Peyer's patch (tissue), 4 donors: ENCODE results near the gene FUT7. TPM values are rescaled to one million over a fixed set of nuclear protein-coding genes. Genes with fewer than 3 reads are reported as not detected.
"Not testable (repeated sequence)": the region's sequence is repeated elsewhere in the genome, so short reads cannot be mapped to it uniquely, and the experiment has no call there.

ENCODE experiments used
- DNase-seq, 3 donors: peaks; one replicate each; pipeline ENCODE4 v3.0.0-alpha.2; 2017 to 2019
- H3K27ac ChIP-seq, 4 donors: fragments of 200-600 bp; sonication (generic); one replicate each; pipeline ENCODE4 v1.5.1; 2016 to 2019
- H3K27me3 ChIP-seq, 2 donors: fragments of 200-600 bp; sonication (generic); one replicate each; pipeline ENCODE4 v1.5.1; 2019
- H3K36me3 ChIP-seq, 3 donors: fragments of 200-600 bp; sonication (generic); one replicate each; pipeline ENCODE4 v1.5.1; 2016 to 2019
- H3K4me1 ChIP-seq, 4 donors: fragments of 200-600 bp; sonication (generic); one replicate each; pipeline ENCODE4 v1.5.1; 2016 to 2019
- H3K4me3 ChIP-seq, 4 donors: fragments of 200-600 bp; sonication (generic); 1 replicate in 3 of 4; 2 replicates in 1 of 4; pipeline ENCODE4 v1.5.1; 2016 to 2019; ENCODE audit warnings: mild to moderate bottlenecking in 1 of 4
- H3K9me3 ChIP-seq, 4 donors: fragments of 200-600 bp; sonication (generic); one replicate each; pipeline ENCODE4 v1.5.1; 2016 to 2019; ENCODE audit warnings: mild to moderate bottlenecking in 1 of 4
- POLR2A ChIP-seq, 2 donors: fragments of 450-650 bp; IDR thresholded peaks; one replicate each; pipeline ENCODE4 v1.5.1; 2017; ENCODE audit warnings: antibody characterized with exemption in 2 of 2, mild to moderate bottlenecking in 2 of 2, moderate library complexity in 2 of 2
- total RNA-seq, 4 donors: library from RNA; depleted of rRNA; stranded (reverse); fragments of >200 nt; gene quantifications; one replicate each; pipeline ENCODE4 v1.1.0, GENCODE V29; 2016
- TF ChIP-seq, protein P1 (sequence below), 6 experiments: fragments of 450-650 bp in 4 of 6; fragments of 200-600 bp in 2 of 6; sonication (generic) in 1 of 6; IDR thresholded peaks; one replicate each; pipeline ENCODE4 v1.5.1; 2017 to 2019; ENCODE audit warnings: antibody characterized with exemption in 6 of 6, mild to moderate bottlenecking in 3 of 6, moderate library complexity in 1 of 6

The FUT7 gene
- total RNA-seq, 4 donors from 2014 or later: not detected

- Histone ChIP-seq H3K4me3 (no peak overlapping the region), H3K36me3 (no peaks in the 10 kb centered on the region), H3K9me3 (no peaks in the 10 kb centered on the region), H3K27me3 (peaks cover 0 to 4% of the 10 kb centered on the region in 2 donors), H3K4me1 (peaks cover 0 to 21% (median 3%) of the 10 kb centered on the region in 4 donors), H3K27ac (no peak overlapping the region)
- TF ChIP-seq, protein P1, sequence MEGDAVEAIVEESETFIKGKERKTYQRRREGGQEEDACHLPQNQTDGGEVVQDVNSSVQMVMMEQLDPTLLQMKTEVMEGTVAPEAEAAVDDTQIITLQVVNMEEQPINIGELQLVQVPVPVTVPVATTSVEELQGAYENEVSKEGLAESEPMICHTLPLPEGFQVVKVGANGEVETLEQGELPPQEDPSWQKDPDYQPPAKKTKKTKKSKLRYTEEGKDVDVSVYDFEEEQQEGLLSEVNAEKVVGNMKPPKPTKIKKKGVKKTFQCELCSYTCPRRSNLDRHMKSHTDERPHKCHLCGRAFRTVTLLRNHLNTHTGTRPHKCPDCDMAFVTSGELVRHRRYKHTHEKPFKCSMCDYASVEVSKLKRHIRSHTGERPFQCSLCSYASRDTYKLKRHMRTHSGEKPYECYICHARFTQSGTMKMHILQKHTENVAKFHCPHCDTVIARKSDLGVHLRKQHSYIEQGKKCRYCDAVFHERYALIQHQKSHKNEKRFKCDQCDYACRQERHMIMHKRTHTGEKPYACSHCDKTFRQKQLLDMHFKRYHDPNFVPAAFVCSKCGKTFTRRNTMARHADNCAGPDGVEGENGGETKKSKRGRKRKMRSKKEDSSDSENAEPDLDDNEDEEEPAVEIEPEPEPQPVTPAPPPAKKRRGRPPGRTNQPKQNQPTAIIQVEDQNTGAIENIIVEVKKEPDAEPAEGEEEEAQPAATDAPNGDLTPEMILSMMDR (IDR thresholded peaks at IDR 0.05): peak; percentile 79 to 97 (median 96)
- no peak for TF ChIP-seq POLR2A (IDR thresholded peaks at IDR 0.05)
- DNase-seq: peak; percentile 28 to 85 (median 83)
Observed at GRCh38 chr9:137064027-137064879, 32.4 kb upstream of the FUT7 start.

DNA sequence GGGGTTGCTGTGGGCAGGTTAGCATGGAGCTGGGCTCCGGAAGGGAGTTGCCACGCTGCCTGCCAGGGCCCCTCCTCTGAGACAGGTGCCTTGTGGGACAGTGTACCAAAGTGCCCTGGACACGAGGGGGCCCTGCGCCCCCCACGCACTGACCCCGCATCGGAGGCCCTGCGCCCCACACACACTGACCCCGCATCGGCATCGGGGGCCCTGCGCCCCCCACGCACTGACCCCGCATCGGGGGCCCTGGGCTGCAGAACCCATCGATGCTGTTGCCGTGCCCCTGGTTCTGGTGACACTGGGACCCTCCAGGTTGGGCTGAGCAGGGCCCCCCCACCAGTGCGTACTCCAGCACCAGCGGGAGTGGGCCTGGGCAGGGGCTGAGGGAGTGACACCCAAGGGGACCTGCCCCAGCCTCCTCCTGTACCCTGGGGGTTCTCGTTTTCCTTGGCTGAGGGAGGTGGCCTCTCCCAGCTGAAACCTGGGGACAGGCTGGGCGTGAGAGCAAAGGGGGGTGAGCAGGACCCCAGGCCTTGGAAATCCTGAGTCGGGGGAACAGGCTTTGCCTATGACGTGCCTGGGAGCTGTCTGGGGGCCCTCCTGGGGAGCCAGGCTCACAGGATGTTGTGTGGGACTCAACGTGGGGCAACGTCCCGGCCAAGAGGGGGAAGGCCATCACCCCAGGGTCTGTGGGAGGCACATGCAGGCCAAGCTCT is 31.6 kb upstream of the FUT7 start:
- TF ChIP-seq, protein P1 (IDR thresholded peaks at IDR 0.05): no peak
- TF ChIP-seq POLR2A (IDR thresholded peaks at IDR 0.05): no peak
- no peak for DNase-seq
- Histone ChIP-seq H3K4me1 (peaks cover 0 to 14% (median 3%) of the 10 kb centered on the region in 4 donors), H3K4me3 (no peak overlapping the region), H3K9me3 (no peaks in the 10 kb centered on the region), H3K36me3 (no peaks in the 10 kb centered on the region), H3K27me3 (no peaks in the 10 kb centered on the region), H3K27ac (no peak overlapping the region)

DNA sequence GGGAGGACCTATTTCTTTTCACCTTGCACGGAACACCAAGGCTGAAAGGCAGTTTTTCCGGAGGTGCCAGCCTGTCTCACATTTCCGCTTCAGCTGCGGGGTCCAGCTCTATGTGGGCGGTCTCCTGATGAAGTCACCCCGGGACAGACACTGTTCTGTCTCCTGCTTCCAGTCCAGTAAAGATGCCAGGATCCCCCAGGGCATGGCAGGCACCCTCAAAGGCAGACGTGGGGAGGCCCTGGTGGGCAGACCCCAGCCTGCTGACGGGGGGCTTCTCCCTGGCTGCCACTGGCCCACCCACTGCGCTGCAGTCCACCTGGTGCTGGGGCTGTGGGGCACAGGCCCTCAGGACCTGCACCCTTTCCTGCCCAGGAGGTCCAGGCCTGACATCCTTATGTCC is 30.9 kb upstream of the FUT7 start:
- not testable (repeated sequence) for H3K27me3 ChIP-seq, H3K27ac ChIP-seq, H3K4me3 ChIP-seq, H3K9me3 ChIP-seq, H3K36me3 ChIP-seq, DNase-seq
- H3K4me1 ChIP-seq: peaks cover 0 to 10% (median 3%) of the 10 kb centered on the region in 4 donors

GRCh38 chr9:137062384-137062783 is 30.5 kb upstream of the FUT7 start:
- H3K27ac ChIP-seq: no peak overlapping the region
- H3K4me3 ChIP-seq: no peak overlapping the region
- no peaks in the 10 kb centered on the region for H3K9me3 ChIP-seq
- H3K36me3 ChIP-seq: no peaks in the 10 kb centered on the region
- DNase-seq: no peak
- H3K4me1 ChIP-seq: peaks cover 0 to 14% (median 4%) of the 10 kb centered on the region in 4 donors
- no peaks in the 10 kb centered on the region for H3K27me3 ChIP-seq
- TF ChIP-seq, protein P1 (IDR thresholded peaks at IDR 0.05): no peak

- no peaks in the 10 kb centered on the region for H3K9me3 ChIP-seq
- H3K4me1 ChIP-seq: peaks cover 0 to 43% (median 8%) of the 10 kb centered on the region in 4 donors
- H3K27ac ChIP-seq: no peak overlapping the region
- DNase-seq: no peak
- H3K4me3 ChIP-seq: no peak overlapping the region
- TF ChIP-seq POLR2A (IDR thresholded peaks at IDR 0.05): no peak
- TF ChIP-seq, protein P1 (IDR thresholded peaks at IDR 0.05): no peak
- no peaks in the 10 kb centered on the region for H3K36me3 ChIP-seq
- peaks cover 0 to under 1% of the 10 kb centered on the region in 2 donors for H3K27me3 ChIP-seq
Observed at GRCh38 chr9:137058521-137059234, 26.8 kb upstream of the FUT7 start.
